Tibial artery (tissue), 4 donors: ENCODE data around the gene OBSCN.

Experiments
- DNase-seq, 2 donors: peaks; one replicate each; pipeline ENCODE4 v3.0.0-alpha.2; 2019
- H3K27ac ChIP-seq, 2 donors: fragments of 200-600 bp; sonication (generic) in 1 of 2; 1 replicate in 1 of 2; 2 replicates in 1 of 2; pipeline ENCODE4 v1.5.1; 2018 to 2019; ENCODE audit warnings: mild to moderate bottlenecking in 1 of 2
- H3K27me3 ChIP-seq, 2 donors: fragments of 200-600 bp; sonication (generic) in 1 of 2; one replicate each; pipeline versions ENCODE4 v1.5.1 to v1.6.0; 2016 to 2019
- H3K36me3 ChIP-seq, 3 donors: fragments of 200-600 bp; sonication (generic) in 2 of 3; one replicate each; pipeline ENCODE4 v1.5.1; 2016 to 2019; ENCODE audit warnings: mild to moderate bottlenecking in 2 of 3
- H3K4me1 ChIP-seq, 4 donors: fragments of 200-600 bp; sonication (generic) in 2 of 4; 1 replicate in 3 of 4; 2 replicates in 1 of 4; pipeline ENCODE4 v1.5.1; 2016 to 2019
- H3K4me3 ChIP-seq, 2 donors: fragments of 200-600 bp; sonication (generic) in 1 of 2; 1 replicate in 1 of 2; 2 replicates in 1 of 2; pipeline ENCODE4 v1.5.1; 2018 to 2019; ENCODE audit warnings: mild to moderate bottlenecking in 2 of 2
- H3K9me3 ChIP-seq, 3 donors: fragments of 200-600 bp; sonication (generic) in 1 of 3; one replicate each; pipeline ENCODE4 v1.5.1; 2016 to 2019
- CTCF ChIP-seq, 2 experiments: fragments of 200-600 bp in 1 of 2; fragments of 450-650 bp in 1 of 2; IDR thresholded peaks; one replicate each; pipeline ENCODE4 v1.5.1; 2017 to 2019; ENCODE audit warnings: antibody characterized with exemption in 2 of 2, mild to moderate bottlenecking in 1 of 2, moderate library complexity in 1 of 2
- intact Hi-C: fragments of 100-400 bp; cut with DNase I; formaldehyde crosslinking; loops from one replicate; pipeline ENCODE4 v1.15.0; 2023; ENCODE audit warnings: low total_unique reads

Gene OBSCN

GRCh38 chr1:228270032-228270431 is 62.2 kb downstream of the OBSCN start:
- H3K36me3 ChIP-seq, result peaks cover 0 to 12% (median 0%) of the 10 kb centered on the region in 3 donors
- no peak for DNase-seq
- intact Hi-C loops, result loop anchor here (10.0 kb wide), 1 partner anchor 95 kb away; no protein-coding TSS in a partner anchor

GRCh38 chr1:228271701-228272251 is 63.9 kb downstream of the OBSCN start:
- no peak for TF ChIP-seq CTCF (IDR thresholded peaks at IDR 0.05)
- Histone ChIP-seq H3K4me3 (no peak overlapping the region), H3K36me3 (peaks cover 0 to 12% (median 0%) of the 10 kb centered on the region in 3 donors), H3K9me3 (no peaks in the 10 kb centered on the region), H3K27ac (no peak overlapping the region), H3K27me3 (no peaks in the 10 kb centered on the region), H3K4me1 (peaks cover 0 to 22% (median 10%) of the 10 kb centered on the region in 4 donors)
- intact Hi-C loops, result loop anchor here (10.0 kb wide), 1 partner anchor 97 kb away; no protein-coding TSS in a partner anchor
- no peak for DNase-seq

More at GRCh38 chr1:228270032-228270431, 62.2 kb downstream of the OBSCN start:
- TF ChIP-seq CTCF (IDR thresholded peaks at IDR 0.05), result no peak
- H3K4me3 ChIP-seq, result no peak overlapping the region
- H3K9me3 ChIP-seq, result no peaks in the 10 kb centered on the region
- no peaks in the 10 kb centered on the region for H3K27me3 ChIP-seq
- peaks cover 0 to 8% (median under 1%) of the 10 kb centered on the region in 4 donors for H3K4me1 ChIP-seq
- H3K27ac ChIP-seq, result no peak overlapping the region

GRCh38 chr1:228272331-228272791 is 64.5 kb downstream of the OBSCN start:
- intact Hi-C loops, result loop anchor here (10.0 kb wide), 1 partner anchor 98 kb away; no protein-coding TSS in a partner anchor
- Histone ChIP-seq H3K9me3 (no peaks in the 10 kb centered on the region), H3K27me3 (no peaks in the 10 kb centered on the region), H3K36me3 (peaks cover 0 to 12% (median 0%) of the 10 kb centered on the region in 3 donors), H3K27ac (no peak overlapping the region), H3K4me1 (peaks cover 0 to 25% (median 11%) of the 10 kb centered on the region in 4 donors), H3K4me3 (no peak overlapping the region)
- DNase-seq, result no peak
- no peak for TF ChIP-seq CTCF (IDR thresholded peaks at IDR 0.05)

GRCh38 chr1:228272831-228273571 is 65.2 kb downstream of the OBSCN start:
- no peak overlapping the region for H3K27ac ChIP-seq
- H3K4me1 ChIP-seq, result peaks cover 0 to 25% (median 11%) of the 10 kb centered on the region in 4 donors
- intact Hi-C loops, result loop anchor here (10.0 kb wide), 1 partner anchor 98 kb away; no protein-coding TSS in a partner anchor
- H3K36me3 ChIP-seq, result peaks cover 0 to 12% (median 0%) of the 10 kb centered on the region in 3 donors
- no peaks in the 10 kb centered on the region for H3K9me3 ChIP-seq
- no peak for DNase-seq
- H3K4me3 ChIP-seq, result no peak overlapping the region
- TF ChIP-seq CTCF (IDR thresholded peaks at IDR 0.05), result no peak
- H3K27me3 ChIP-seq, result no peaks in the 10 kb centered on the region

GRCh38 chr1:228273720-228274451 is 66.0 kb downstream of the OBSCN start:
- Histone ChIP-seq H3K9me3 (no peaks in the 10 kb centered on the region), H3K27ac (no peak overlapping the region), H3K4me1 (peaks cover 0 to 25% (median 11%) of the 10 kb centered on the region in 4 donors), H3K36me3 (peaks cover 0 to 12% (median 0%) of the 10 kb centered on the region in 3 donors), H3K27me3 (no peaks in the 10 kb centered on the region), H3K4me3 (no peak overlapping the region)
- no peak for TF ChIP-seq CTCF (IDR thresholded peaks at IDR 0.05)
- intact Hi-C loops, result loop anchor here (10.0 kb wide), 1 partner anchor 99 kb away; no protein-coding TSS in a partner anchor
- DNase-seq, result no peak
